ENCODE measurements around the gene SART1.

The SART1 gene

GRCh38 chr11:65921876-65922275, 39.7 kb upstream of the SART1 start:
- no peak overlapping the region for H3K27ac ChIP-seq
- TF ChIP-seq ZFX (IDR thresholded peaks at IDR 0.05) (no peak), CTCF (conservative IDR thresholded peaks at IDR 0.05) (no peak)

GRCh38 chr11:65922565-65922964, 39.0 kb upstream of the SART1 start:
- H3K27ac ChIP-seq = no peak overlapping the region
- TF ChIP-seq CTCF (conservative IDR thresholded peaks at IDR 0.05) = no peak
- TF ChIP-seq ZFX (IDR thresholded peaks at IDR 0.05) = no peak

- TF ChIP-seq CTCF (conservative IDR thresholded peaks at IDR 0.05) (no peak), ZFX (IDR thresholded peaks at IDR 0.05) (no peak)
- H3K27ac ChIP-seq = no peak overlapping the region
Observed at GRCh38 chr11:65925397-65925796, 36.1 kb upstream of the SART1 start.

- H3K27ac ChIP-seq = no peak overlapping the region
- TF ChIP-seq ZFX (IDR thresholded peaks at IDR 0.05) (no peak), CTCF (conservative IDR thresholded peaks at IDR 0.05) (no peak)
Observed at GRCh38 chr11:65927904-65928397, 33.6 kb upstream of the SART1 start.

GRCh38 chr11:65928667-65929066, 32.9 kb upstream of the SART1 start:
- no peak overlapping the region for H3K27ac ChIP-seq
- TF ChIP-seq CTCF (conservative IDR thresholded peaks at IDR 0.05) = no peak
- no peak for TF ChIP-seq ZFX (IDR thresholded peaks at IDR 0.05)

GRCh38 chr11:65931773-65932557, 29.6 kb upstream of the SART1 start:
- TF ChIP-seq CTCF (conservative IDR thresholded peaks at IDR 0.05) = no peak
- no peak for TF ChIP-seq ZFX (IDR thresholded peaks at IDR 0.05)
- no peak overlapping the region for H3K27ac ChIP-seq

- H3K27ac ChIP-seq = no peak overlapping the region
- TF ChIP-seq ZFX (IDR thresholded peaks at IDR 0.05) = no peak
- no peak for TF ChIP-seq CTCF (conservative IDR thresholded peaks at IDR 0.05)
Observed at GRCh38 chr11:65932558-65932919, 29.0 kb upstream of the SART1 start.
